ENCODE data around the gene STEAP3.

The STEAP3 gene

GRCh38 chr2:119198240-119198840 lies 25.3 kb upstream of the STEAP3 start:
- DNase-seq, result no peak

GRCh38 chr2:119201815-119202214 lies 21.8 kb upstream of the STEAP3 start:
- DNase-seq, result no peak

DNA sequence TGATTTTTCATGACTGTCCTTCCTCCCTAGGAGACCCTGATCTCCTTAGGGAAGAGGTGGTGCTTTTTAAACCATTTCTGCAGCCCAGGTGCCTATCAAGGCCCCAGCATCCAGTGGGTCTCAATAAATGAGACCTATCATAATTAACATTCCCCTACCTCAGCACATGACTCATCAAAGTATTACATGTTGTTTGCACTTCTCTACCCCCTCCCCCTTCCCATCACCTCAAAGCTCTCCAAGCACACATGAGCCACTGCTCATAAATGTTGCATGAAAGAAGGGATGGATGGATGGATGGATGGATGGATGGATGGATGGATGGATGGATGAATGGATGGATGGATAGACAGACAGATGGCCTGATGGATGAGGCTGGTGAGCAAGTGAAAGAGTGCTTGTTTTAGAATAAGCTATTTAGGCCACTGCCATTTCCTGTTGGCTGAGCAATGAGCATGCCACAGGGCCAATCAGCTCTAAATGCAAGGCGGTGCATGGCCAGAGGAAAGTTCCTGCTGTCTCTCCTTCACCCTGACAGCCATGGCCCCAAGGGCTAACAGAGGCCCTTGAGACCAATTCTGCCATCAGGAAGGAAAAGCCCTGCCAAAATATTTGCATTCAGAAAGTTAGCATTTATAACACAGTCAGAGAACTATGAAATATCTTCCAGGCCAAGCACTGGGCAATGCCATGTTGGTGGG lies 20.9 kb upstream of the STEAP3 start:
- no peak for DNase-seq

DNA sequence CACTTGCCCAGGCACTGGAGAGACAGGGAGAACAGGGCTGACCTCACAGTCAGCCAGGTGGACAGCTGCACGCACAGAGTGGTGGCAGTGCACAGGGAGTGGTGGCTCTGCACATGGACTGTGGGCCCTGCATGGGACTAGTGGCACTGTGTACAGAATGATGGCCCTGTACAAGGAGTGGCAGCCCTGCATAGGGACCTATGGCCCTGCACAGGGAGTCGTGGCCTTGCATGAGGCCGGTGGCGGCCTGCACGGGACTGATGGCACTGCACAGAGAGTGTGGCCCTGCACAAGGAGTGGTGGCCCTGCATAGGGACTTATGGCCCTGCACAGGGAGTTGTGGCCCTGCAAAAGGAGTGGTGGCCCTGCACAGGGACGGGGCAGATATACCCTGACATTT lies 19.1 kb upstream of the STEAP3 start:
- no peak for DNase-seq

DNA sequence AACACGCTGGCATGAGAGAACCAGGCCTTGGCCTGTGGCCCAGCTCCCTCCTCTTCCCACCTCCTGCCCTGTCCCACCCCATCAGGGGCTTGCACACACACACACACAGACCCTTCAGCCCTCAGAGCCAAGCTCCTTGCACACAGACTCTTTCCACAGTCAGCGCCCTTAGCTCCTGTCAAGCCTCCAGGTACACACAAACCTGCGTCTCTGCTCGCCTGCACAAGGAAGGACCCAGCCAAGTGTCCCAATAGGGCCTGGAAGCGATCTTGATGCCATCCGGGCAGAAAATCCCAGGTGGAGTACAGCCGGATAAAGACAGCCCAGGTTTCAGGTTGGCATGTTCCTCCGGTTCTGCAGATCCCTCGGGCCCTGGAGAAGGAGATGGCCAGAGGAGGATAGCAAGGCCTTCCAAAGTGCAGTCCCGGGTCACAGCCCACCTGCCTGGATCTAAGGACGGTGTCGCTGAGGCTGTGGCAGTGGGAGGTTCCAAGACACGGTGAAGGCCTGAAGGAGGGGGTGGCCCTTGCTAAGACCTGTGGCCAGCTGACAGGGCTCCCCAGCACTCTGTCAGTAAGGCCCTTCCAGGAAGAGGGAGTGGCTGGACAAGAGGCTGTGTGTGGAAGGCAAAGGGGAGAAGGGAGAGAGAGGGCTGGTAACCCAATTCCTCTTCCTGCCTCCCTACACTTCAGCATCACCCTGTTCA lies 18.5 kb upstream of the STEAP3 start:
- no peak for DNase-seq

GRCh38 chr2:119206201-119206600 lies 17.4 kb upstream of the STEAP3 start:
- no peak for DNase-seq

GRCh38 chr2:119207447-119207846 lies 16.2 kb upstream of the STEAP3 start:
- no peak for DNase-seq

GRCh38 chr2:119208791-119209203 lies 14.8 kb upstream of the STEAP3 start:
- DNase-seq, result no peak

GRCh38 chr2:119212139-119212800 lies 11.4 kb upstream of the STEAP3 start:
- DNase-seq, result no peak

GRCh38 chr2:119214453-119215037 lies 9.1 kb upstream of the STEAP3 start:
- no peak for DNase-seq

DNA sequence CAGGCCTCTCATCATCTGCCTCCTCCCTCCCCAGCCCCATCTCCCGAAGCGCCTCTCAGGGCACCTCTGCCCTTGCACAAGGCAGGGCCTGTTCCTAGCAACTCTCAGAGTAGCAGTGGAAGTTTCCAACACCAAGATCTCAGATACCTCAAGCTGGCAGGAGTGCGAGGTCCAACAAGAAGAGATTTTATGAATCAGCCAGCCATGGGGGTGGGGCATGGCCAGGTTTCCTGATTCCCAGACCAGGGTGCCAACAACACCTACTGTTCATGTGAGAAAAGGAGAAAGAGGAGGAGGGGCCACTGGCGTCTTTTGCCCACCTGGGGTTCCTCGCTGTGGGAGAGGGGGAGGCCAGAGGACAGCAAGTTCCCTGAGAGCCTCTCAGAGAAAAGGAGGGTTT lies 6.6 kb upstream of the STEAP3 start:
- no peak for DNase-seq

DNA sequence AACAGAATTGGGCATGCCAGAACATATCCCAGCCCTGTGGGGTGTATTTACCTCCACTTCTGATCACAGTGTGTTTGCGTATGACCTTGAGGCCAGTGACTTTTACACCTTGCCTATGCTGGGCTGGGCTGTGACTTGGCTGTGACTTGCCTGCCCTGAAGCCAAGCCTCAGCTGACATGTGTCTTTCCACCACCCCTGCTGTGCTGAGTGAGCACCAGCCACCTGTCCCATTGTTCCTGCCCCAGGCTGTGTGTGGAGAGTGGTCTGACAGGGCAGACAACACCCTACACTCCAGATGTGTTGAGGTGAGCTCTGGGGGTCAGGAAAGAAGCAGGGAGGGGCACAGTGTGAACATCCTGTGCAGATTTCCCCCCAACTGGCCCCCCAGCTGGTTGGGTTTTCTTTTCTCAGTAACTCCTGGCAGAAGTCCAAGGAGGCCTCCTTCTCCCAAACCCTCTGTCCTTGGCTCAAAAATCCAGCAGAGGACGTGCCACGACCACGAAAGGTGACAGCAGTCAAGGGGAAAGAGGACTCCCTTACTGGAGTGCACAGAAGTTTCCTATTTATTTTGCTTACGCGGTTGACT lies 5.1 kb upstream of the STEAP3 start:
- DNase-seq, result no peak

GRCh38 chr2:119219873-119220272 lies 3.8 kb upstream of the STEAP3 start:
- no peak for DNase-seq

DNA sequence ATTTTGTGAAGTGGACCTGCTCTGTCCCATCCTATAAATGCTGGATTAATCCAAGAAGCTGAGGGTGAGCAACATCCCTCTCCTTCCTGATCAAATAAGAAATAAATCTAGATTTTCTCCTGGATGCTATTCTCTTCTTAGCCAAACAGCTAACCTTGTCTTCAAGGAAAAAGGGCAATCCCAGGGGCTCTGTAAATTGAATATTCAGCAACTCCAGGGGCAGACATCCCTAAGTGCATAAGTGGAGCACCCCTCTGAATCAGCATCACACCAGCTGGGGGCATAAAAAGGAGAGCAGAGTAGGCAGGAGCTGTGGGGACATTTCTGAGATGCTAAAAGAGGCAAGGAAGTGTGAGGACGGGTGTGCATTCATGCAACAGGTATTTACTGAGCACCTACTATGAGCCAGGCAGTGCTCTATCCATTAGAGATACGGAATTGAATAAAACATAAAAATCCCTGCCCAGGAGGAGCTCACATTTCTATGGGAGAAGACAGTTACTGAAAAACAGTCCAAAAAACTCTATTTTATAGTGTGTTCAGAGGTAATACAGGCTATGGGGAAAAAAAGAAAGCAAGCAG lies 2.8 kb upstream of the STEAP3 start:
- DNase-seq, result no peak

DNA sequence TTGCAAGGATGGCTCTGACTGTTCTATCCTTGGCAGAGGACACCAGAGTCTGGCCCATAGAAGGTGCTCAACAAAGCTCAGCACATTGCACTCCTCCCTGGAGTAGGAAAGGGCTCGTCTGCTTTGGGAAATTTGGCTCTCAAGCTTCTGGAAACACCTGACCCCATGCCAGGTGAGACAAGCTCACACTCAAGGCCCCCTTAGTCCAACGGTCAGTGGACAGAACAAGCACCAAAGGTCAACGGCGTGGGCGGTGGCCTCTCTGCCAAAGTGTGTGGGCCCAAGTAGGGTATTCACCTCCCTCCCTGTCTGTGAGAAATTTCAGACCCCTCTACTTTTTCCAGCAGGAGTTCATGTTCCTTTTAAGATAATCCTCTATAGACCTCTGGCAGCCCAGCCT lies 2.0 kb upstream of the STEAP3 start:
- no peak for DNase-seq

DNA sequence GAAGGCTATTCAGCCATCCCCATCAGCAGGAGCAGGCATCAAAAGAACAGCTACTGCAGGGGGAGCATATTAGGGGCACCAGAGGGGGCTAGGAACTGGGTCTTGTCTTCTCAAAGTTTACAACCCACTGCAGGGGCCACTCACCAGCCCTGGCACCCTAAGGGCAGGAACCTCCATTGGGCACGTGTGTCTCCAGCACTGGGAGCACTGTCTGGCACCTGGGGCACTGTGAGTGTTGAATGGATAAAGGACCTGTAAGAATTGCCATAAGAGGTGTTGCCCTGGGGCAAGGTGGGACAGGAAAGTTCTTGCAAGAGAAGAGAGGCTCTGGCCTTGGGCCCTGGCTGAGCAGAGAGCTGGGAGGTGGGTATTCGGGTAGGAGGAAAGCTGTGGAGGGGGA lies 1.4 kb upstream of the STEAP3 start:
- no peak for DNase-seq

DNA sequence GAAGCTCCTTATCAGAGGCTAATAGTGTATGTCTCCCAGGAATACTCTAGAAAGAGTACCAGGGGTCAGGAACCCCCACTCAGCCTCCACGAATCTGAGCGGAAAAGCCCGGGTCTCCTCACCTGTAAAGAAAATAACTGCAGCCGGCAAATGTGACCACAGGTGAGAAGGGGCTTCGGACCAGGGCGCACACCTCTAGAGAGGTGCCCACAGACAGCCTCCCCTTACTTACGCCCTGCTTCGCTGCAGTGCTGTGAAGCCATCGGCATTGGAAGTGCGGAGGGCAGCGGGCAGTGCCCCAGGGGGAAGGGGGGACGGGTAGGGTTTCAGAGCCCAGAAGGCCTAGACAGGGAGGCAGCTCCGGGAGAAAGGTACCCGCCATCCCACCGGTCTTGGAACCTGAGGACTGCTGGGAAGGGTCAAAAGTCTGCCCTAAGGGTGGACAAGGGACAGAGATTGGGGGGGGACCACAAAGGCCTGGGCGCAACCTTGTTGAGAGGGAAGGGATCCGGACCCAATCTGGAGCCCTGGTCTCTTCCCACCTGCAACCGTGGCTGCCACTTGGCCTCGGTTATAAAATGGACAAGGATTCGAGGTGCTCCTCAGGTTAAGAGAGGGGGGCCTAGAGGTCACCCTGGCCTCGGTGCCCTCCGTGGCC lies 642 bp upstream of the STEAP3 start:
- DNase-seq, result no peak

DNA sequence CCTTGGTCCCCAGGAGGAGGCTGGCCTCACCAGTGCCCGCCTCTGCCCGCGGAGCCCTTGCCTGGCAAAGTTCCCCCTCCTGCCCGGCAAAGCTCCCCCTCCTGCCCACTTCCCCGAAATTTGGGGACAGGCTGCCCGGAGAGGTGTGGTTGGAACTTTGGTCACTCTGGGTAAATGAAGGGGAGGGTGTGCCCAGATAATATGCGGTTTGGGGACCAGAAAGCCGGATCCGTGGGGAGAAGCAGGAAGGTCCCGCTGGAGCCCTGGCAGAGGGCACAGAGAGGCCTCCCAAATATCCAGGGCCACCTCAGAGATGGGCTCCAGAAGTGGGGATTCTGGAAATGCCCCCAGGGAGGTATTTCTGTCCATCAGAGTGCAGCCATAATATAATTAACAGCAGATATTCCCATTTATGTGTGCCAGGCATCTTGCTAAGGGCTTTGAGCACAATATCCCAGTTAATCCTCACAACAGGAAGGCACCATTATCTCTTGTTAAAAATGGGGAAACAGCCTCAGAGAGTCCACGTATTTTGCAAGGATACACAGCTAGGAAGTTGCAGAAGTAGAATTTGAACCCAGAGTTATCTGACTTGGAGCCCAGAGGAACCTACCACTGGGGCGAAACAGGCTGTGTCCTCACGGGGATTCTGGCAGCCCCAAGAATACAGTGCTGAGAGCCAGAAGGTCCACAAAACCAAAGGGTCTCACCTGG lies 914 bp downstream of the STEAP3 start:
- no peak for DNase-seq

DNA sequence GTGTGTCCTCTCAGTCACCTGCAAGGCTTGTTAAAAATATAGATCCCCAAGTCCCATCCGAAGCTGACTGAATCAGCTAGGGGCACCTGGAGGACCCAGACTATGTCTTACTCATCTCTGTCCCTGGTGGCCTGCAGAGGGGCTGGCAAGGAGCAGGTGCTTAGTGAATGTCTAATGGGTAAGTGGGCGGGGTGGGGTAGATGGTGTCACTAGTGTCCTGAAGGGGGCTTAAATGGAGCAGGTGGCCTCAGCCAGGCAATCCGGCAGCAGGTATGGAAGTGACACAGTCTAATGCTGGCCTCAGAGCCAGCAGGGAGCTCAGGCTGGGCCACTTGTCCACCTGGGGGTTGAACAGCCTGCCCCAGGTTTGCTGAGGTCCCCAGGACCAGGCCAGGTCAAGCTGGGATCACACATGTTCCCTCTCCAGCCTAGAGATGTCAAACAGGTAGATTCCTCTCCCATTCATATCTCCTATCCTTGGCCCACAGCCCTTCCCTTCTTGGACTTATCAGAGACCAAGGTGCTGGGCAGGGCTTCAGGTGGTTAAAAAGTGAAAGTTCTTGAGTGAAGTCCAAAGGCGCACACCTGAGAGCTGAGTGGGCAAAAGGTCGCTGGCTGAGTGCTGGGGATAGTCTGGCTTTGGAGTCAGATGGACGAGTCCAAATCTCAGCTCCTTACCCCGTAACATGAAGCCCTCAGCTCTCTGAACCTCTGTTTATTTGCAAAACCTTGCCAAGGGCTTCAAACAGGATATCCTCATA lies 1.7 kb downstream of the STEAP3 start:
- no peak for DNase-seq

DNA sequence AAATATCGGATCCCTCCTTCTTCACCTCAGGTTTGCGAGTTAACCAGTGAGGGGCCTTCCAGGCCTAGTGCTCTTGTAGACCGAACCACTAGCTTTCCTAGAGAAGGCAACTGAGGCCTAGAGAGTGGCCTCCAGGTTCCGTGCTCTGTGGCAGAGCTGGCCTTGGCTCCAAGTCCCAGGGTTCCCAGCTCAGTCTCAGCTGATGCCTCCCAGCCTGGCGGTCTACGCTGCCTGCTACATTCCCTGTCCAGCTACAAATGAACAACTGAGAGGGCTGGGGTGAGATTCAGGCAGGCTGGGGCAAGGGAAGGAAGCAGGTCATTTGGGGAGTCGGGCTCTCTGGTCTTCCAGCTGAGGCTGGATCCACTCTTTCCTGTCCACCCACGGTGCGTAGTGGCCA lies 2.3 kb downstream of the STEAP3 start:
- no peak for DNase-seq

GRCh38 chr2:119227346-119227745 lies 3.7 kb downstream of the STEAP3 start:
- DNase-seq, result no peak

Data from CD4-positive, alpha-beta T cell treated with Interleukin-6 for 4 hours (primary cell).